ENCODE results near the gene SRBD1. TPM values are rescaled to one million over a fixed set of nuclear protein-coding genes. Genes with fewer than 3 reads are reported as not detected.

The SRBD1 gene
- total and polyA plus RNA-seq, 2 of the 8 experiments (the other 6 are each of a cell fraction or from before 2014, with no cell fraction given): 4.6 to 20.0 TPM

DNA sequence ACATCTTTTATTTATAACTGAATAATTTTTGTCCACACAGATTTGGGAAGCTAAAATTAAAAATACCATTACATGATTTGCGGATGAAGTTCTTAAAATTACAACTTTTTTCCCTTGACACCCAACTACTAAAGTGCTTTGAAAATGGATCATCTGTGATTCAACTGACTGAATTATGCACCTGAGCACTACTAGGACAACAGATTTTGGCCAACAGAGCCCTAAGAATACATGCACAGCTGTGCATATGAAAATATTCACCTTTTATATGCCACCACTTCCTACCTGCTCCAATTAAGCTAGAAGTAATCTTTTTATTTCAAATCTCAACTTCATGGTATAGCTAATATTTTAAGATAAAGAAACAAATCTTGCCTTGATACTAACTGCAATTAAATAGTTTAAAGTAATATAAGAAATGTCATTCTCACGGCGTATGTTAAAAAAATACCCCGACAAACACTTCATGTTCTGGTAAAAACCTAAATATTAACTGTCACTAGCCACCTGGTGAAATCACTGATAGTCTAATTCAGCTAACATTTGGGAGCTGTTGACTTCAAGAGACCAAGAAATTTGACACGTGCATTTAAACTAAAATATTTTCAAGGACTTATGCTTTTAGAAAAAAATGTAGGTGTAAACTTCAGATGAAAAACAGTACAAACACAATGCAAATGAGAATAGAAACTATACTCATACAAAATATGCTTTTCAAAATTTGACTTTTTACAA, 153.7 kb downstream of the SRBD1 start (continued):
- TF ChIP-seq BCL11A (IDR thresholded peaks at IDR 0.05; ENCODE audit: low read depth in 2 of 2, low read length in 2 of 2) (no peak), KDM5A (IDR thresholded peaks at IDR 0.05; ENCODE audit: low read length) (no peak), POLR2A (IDR thresholded peaks at IDR 0.05; ENCODE audit: control extremely low read depth in 1 of 2, low read depth in 2 of 2, low read length in 2 of 2) (no peak), ASH2L (IDR thresholded peaks at IDR 0.05; ENCODE audit: low read length) (no peak), CHD2 (IDR thresholded peaks at IDR 0.05; ENCODE audit: low read length) (no peak), JUND (IDR thresholded peaks at IDR 0.05; ENCODE audit: low read length) (no peak), SP1 (IDR thresholded peaks at IDR 0.05; ENCODE audit: low read depth, low read length) (no peak), E2F6 (IDR thresholded peaks at IDR 0.05) (no peak), HDAC2 (IDR thresholded peaks at IDR 0.05; ENCODE audit: borderline replicate concordance in 1 of 2, low read depth in 2 of 2, low read length in 2 of 2) (no peak), SP4 (IDR thresholded peaks at IDR 0.05; ENCODE audit: low read length) (no peak)
- TF ChIP-seq, protein P1, sequence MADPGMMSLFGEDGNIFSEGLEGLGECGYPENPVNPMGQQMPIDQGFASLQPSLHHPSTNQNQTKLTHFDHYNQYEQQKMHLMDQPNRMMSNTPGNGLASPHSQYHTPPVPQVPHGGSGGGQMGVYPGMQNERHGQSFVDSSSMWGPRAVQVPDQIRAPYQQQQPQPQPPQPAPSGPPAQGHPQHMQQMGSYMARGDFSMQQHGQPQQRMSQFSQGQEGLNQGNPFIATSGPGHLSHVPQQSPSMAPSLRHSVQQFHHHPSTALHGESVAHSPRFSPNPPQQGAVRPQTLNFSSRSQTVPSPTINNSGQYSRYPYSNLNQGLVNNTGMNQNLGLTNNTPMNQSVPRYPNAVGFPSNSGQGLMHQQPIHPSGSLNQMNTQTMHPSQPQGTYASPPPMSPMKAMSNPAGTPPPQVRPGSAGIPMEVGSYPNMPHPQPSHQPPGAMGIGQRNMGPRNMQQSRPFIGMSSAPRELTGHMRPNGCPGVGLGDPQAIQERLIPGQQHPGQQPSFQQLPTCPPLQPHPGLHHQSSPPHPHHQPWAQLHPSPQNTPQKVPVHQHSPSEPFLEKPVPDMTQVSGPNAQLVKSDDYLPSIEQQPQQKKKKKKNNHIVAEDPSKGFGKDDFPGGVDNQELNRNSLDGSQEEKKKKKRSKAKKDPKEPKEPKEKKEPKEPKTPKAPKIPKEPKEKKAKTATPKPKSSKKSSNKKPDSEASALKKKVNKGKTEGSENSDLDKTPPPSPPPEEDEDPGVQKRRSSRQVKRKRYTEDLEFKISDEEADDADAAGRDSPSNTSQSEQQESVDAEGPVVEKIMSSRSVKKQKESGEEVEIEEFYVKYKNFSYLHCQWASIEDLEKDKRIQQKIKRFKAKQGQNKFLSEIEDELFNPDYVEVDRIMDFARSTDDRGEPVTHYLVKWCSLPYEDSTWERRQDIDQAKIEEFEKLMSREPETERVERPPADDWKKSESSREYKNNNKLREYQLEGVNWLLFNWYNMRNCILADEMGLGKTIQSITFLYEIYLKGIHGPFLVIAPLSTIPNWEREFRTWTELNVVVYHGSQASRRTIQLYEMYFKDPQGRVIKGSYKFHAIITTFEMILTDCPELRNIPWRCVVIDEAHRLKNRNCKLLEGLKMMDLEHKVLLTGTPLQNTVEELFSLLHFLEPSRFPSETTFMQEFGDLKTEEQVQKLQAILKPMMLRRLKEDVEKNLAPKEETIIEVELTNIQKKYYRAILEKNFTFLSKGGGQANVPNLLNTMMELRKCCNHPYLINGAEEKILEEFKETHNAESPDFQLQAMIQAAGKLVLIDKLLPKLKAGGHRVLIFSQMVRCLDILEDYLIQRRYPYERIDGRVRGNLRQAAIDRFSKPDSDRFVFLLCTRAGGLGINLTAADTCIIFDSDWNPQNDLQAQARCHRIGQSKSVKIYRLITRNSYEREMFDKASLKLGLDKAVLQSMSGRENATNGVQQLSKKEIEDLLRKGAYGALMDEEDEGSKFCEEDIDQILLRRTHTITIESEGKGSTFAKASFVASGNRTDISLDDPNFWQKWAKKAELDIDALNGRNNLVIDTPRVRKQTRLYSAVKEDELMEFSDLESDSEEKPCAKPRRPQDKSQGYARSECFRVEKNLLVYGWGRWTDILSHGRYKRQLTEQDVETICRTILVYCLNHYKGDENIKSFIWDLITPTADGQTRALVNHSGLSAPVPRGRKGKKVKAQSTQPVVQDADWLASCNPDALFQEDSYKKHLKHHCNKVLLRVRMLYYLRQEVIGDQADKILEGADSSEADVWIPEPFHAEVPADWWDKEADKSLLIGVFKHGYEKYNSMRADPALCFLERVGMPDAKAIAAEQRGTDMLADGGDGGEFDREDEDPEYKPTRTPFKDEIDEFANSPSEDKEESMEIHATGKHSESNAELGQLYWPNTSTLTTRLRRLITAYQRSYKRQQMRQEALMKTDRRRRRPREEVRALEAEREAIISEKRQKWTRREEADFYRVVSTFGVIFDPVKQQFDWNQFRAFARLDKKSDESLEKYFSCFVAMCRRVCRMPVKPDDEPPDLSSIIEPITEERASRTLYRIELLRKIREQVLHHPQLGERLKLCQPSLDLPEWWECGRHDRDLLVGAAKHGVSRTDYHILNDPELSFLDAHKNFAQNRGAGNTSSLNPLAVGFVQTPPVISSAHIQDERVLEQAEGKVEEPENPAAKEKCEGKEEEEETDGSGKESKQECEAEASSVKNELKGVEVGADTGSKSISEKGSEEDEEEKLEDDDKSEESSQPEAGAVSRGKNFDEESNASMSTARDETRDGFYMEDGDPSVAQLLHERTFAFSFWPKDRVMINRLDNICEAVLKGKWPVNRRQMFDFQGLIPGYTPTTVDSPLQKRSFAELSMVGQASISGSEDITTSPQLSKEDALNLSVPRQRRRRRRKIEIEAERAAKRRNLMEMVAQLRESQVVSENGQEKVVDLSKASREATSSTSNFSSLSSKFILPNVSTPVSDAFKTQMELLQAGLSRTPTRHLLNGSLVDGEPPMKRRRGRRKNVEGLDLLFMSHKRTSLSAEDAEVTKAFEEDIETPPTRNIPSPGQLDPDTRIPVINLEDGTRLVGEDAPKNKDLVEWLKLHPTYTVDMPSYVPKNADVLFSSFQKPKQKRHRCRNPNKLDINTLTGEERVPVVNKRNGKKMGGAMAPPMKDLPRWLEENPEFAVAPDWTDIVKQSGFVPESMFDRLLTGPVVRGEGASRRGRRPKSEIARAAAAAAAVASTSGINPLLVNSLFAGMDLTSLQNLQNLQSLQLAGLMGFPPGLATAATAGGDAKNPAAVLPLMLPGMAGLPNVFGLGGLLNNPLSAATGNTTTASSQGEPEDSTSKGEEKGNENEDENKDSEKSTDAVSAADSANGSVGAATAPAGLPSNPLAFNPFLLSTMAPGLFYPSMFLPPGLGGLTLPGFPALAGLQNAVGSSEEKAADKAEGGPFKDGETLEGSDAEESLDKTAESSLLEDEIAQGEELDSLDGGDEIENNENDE (IDR thresholded peaks at IDR 0.05; ENCODE audit: insufficient replicate concordance, low read length): no peak

Measured in H1 (cell line).